ENCODE data around the gene OR6B3. TPM values are rescaled to one million over a fixed set of nuclear protein-coding genes. Genes with fewer than 3 reads are reported as not detected.
"Not testable (repeated sequence)": the region's sequence is repeated elsewhere in the genome, so short reads cannot be mapped to it uniquely, and the experiment has no call there.

The OR6B3 gene
- total RNA-seq, 1 experiment from 2014 or later: not detected

GRCh38 chr2:240056678-240057077 lies 3.4 kb upstream of the OR6B3 start:
- H3K36me3 ChIP-seq: no peaks in the 10 kb centered on the region
- H3K4me3 ChIP-seq: no peak overlapping the region
- no peak for DNase-seq
- no peaks in the 10 kb centered on the region for H3K4me1 ChIP-seq
- no peaks in the 10 kb centered on the region for H3K9me3 ChIP-seq (replicated peaks)
- peaks cover 29% of the 10 kb centered on the region for H3K27me3 ChIP-seq
- no peak overlapping the region for H3K27ac ChIP-seq

GRCh38 chr2:240055177-240055917 lies 2.0 kb upstream of the OR6B3 start:
- no peaks in the 10 kb centered on the region for H3K36me3 ChIP-seq
- H3K27me3 ChIP-seq: peaks cover 33% of the 10 kb centered on the region
- H3K9me3 ChIP-seq (replicated peaks): no peaks in the 10 kb centered on the region
- no peak overlapping the region for H3K27ac ChIP-seq
- no peak overlapping the region for H3K4me3 ChIP-seq
- H3K4me1 ChIP-seq: no peaks in the 10 kb centered on the region
- no peak for DNase-seq

- Histone ChIP-seq H3K4me3 (no peak overlapping the region), H3K36me3 (no peaks in the 10 kb centered on the region), H3K27ac (no peak overlapping the region), H3K27me3 (peaks cover 53% of the 10 kb centered on the region), H3K9me3 (replicated peaks) (no peaks in the 10 kb centered on the region), H3K4me1 (no peaks in the 10 kb centered on the region)
- DNase-seq: no peak
Measured at GRCh38 chr2:240052524-240052923, 797 bp downstream of the OR6B3 start.

- Histone ChIP-seq H3K27ac (no peak overlapping the region), H3K4me1 (no peaks in the 10 kb centered on the region), H3K27me3 (peaks cover 56% of the 10 kb centered on the region), H3K4me3 (no peak overlapping the region), H3K36me3 (no peaks in the 10 kb centered on the region), H3K9me3 (replicated peaks) (no peaks in the 10 kb centered on the region)
- DNase-seq: no peak
Measured at GRCh38 chr2:240051697-240052096, 1.6 kb downstream of the OR6B3 start.

- Histone ChIP-seq H3K27me3 (peaks cover 53% of the 10 kb centered on the region), H3K9me3 (replicated peaks) (no peaks in the 10 kb centered on the region), H3K4me3 (no peak overlapping the region), H3K27ac (no peak overlapping the region), H3K36me3 (no peaks in the 10 kb centered on the region), H3K4me1 (no peaks in the 10 kb centered on the region)
- no peak for DNase-seq
Measured at GRCh38 chr2:240050278-240050677, 3.0 kb downstream of the OR6B3 start.

- no peaks in the 10 kb centered on the region for H3K9me3 ChIP-seq (replicated peaks)
- H3K4me3 ChIP-seq: no peak overlapping the region
- H3K27ac ChIP-seq: no peak overlapping the region
- no peaks in the 10 kb centered on the region for H3K36me3 ChIP-seq
- H3K4me1 ChIP-seq: no peaks in the 10 kb centered on the region
- peaks cover 48% of the 10 kb centered on the region for H3K27me3 ChIP-seq
- no peak for DNase-seq
Measured at GRCh38 chr2:240048237-240048636, 5.1 kb downstream of the OR6B3 start.

GRCh38 chr2:240045098-240045497 lies 8.2 kb downstream of the OR6B3 start:
- DNase-seq: no peak
- H3K27ac ChIP-seq: no peak overlapping the region
- H3K36me3 ChIP-seq: no peaks in the 10 kb centered on the region
- no peaks in the 10 kb centered on the region for H3K9me3 ChIP-seq (replicated peaks)
- no peak overlapping the region for H3K4me3 ChIP-seq
- peaks cover 36% of the 10 kb centered on the region; the same call in 1 of the 2 replicates for H3K27me3 ChIP-seq
- no peaks in the 10 kb centered on the region for H3K4me1 ChIP-seq

- not testable (repeated sequence) for H3K4me3 ChIP-seq; DNase-seq; H3K36me3 ChIP-seq; H3K27ac ChIP-seq; H3K9me3 ChIP-seq (replicated peaks); H3K4me1 ChIP-seq
- H3K27me3 ChIP-seq: peaks cover 32% of the 10 kb centered on the region; the same call in 1 of the 2 replicates
Measured at GRCh38 chr2:240044096-240044495, 9.2 kb downstream of the OR6B3 start.

- no peak for DNase-seq
- H3K27me3 ChIP-seq: peaks cover 26% of the 10 kb centered on the region; the same call in 1 of the 2 replicates
- no peaks in the 10 kb centered on the region for H3K36me3 ChIP-seq
- H3K4me3 ChIP-seq: no peak overlapping the region
- H3K9me3 ChIP-seq (replicated peaks): no peaks in the 10 kb centered on the region
- H3K27ac ChIP-seq: no peak overlapping the region
- H3K4me1 ChIP-seq: no peaks in the 10 kb centered on the region
Measured at GRCh38 chr2:240043279-240043989, 9.9 kb downstream of the OR6B3 start.

GRCh38 chr2:240042740-240043139 lies 10.6 kb downstream of the OR6B3 start:
- Histone ChIP-seq H3K27me3 (peaks cover 20% of the 10 kb centered on the region), H3K4me3 (no peak overlapping the region), H3K4me1 (no peaks in the 10 kb centered on the region), H3K27ac (no peak overlapping the region), H3K9me3 (replicated peaks) (no peaks in the 10 kb centered on the region), H3K36me3 (no peaks in the 10 kb centered on the region)
- DNase-seq: no peak

- H3K4me3 ChIP-seq: no peak overlapping the region
- DNase-seq: no peak
- H3K27ac ChIP-seq: no peak overlapping the region
- H3K4me1 ChIP-seq: no peaks in the 10 kb centered on the region
- H3K27me3 ChIP-seq: peaks cover 10% of the 10 kb centered on the region
- no peaks in the 10 kb centered on the region for H3K36me3 ChIP-seq
- H3K9me3 ChIP-seq (replicated peaks): no peaks in the 10 kb centered on the region
Measured at GRCh38 chr2:240041363-240041762, 12.0 kb downstream of the OR6B3 start.

- no peaks in the 10 kb centered on the region for H3K4me1 ChIP-seq
- DNase-seq: no peak
- no peaks in the 10 kb centered on the region for H3K9me3 ChIP-seq (replicated peaks)
- no peaks in the 10 kb centered on the region for H3K36me3 ChIP-seq
- no peak overlapping the region for H3K4me3 ChIP-seq
- no peak overlapping the region for H3K27ac ChIP-seq
- peaks cover 13% of the 10 kb centered on the region for H3K27me3 ChIP-seq
Measured at GRCh38 chr2:240037358-240037757, 16.0 kb downstream of the OR6B3 start.

GRCh38 chr2:240033330-240033678 lies 20.0 kb downstream of the OR6B3 start:
- H3K4me3 ChIP-seq: no peak overlapping the region
- no peak for DNase-seq
- H3K27me3 ChIP-seq: peaks cover 17% of the 10 kb centered on the region
- no peaks in the 10 kb centered on the region for H3K36me3 ChIP-seq
- H3K27ac ChIP-seq: no peak overlapping the region
- no peaks in the 10 kb centered on the region for H3K4me1 ChIP-seq
- H3K9me3 ChIP-seq (replicated peaks): no peaks in the 10 kb centered on the region

- H3K27me3 ChIP-seq: peaks cover 17% of the 10 kb centered on the region
- no peaks in the 10 kb centered on the region for H3K36me3 ChIP-seq
Measured at GRCh38 chr2:240032406-240033329, 20.7 kb downstream of the OR6B3 start.

More at GRCh38 chr2:240032406-240033329, 20.7 kb downstream of the OR6B3 start:
- no peak for DNase-seq
- Histone ChIP-seq H3K27ac (no peak overlapping the region), H3K4me1 (no peaks in the 10 kb centered on the region), H3K9me3 (replicated peaks) (no peaks in the 10 kb centered on the region), H3K4me3 (no peak overlapping the region)

Measured in SJCRH30 (cell line).